ENCODE results near the gene HTR6. TPM values are rescaled to one million over a fixed set of nuclear protein-coding genes. Genes with fewer than 3 reads are reported as not detected.

Gene HTR6
- total RNA-seq, 2 experiments from 2014 or later, result not detected

- CTCF ChIA-PET, result interaction anchor here (1.1 to 1.3 kb wide), 2 partner anchors 17 to 253 kb away, joined by 3 read pairs; no protein-coding TSS in a partner anchor
- Mint-ChIP-seq H3K27me3 (peaks cover 20% of the 10 kb centered on the region), H3K27ac (peak within 1 kb of the TSS; percentile 72), H3K4me3 (peak within 1 kb of the TSS; percentile 90), H3K4me1 (peaks cover 35% of the 10 kb centered on the region), H3K36me3 (ENCODE audit: low read depth) (peaks cover 2% of the 10 kb centered on the region), H3K9me3 (no peaks in the 10 kb centered on the region)
- DNase-seq, result peak; percentile 77
- POLR2A ChIA-PET, result interaction anchor here (1.1 to 5.6 kb wide), 4 partner anchors 12 to 61 kb away, joined by 3 to 31 read pairs (median 3); a partner anchor contains a TSS
These were observed 20.9 kb upstream of the HTR6 start, which contains the start of gene NBL1 for GRCh38 chr1:19643602-19644394. TSS of gene NBL1 (plus strand) at chr1:19644311. CDS start at chr1:19655031, 10,720 bp downstream.

GRCh38 chr1:19644395-19644680, 20.3 kb upstream of the HTR6 start:
- peaks cover 2% of the 10 kb centered on the region for H3K36me3 Mint-ChIP-seq (ENCODE audit: low read depth)
- no peak overlapping the region for H3K27ac Mint-ChIP-seq
- H3K9me3 Mint-ChIP-seq, result no peaks in the 10 kb centered on the region
- ChIA-PET CTCF (interaction anchor here (1.1 to 1.3 kb wide), 2 partner anchors 16 to 253 kb away, joined by 3 read pairs; no protein-coding TSS in a partner anchor), POLR2A (interaction anchor here (1.3 to 5.6 kb wide), 2 partner anchors 39 to 46 kb away, joined by 3 to 31 read pairs; a partner anchor contains a TSS)
- peaks cover 20% of the 10 kb centered on the region for H3K27me3 Mint-ChIP-seq
- DNase-seq, result no peak
- H3K4me1 Mint-ChIP-seq, result peaks cover 35% of the 10 kb centered on the region
- peak overlapping the region; percentile 90 for H3K4me3 Mint-ChIP-seq

- CTCF ChIA-PET, result interaction anchor here (1.3 to 1.5 kb wide), 2 partner anchors 16 kb away, joined by 3 to 4 read pairs; no protein-coding TSS in a partner anchor
- peaks cover 36% of the 10 kb centered on the region for H3K4me1 Mint-ChIP-seq
- peak overlapping the region; percentile 72 for H3K27ac Mint-ChIP-seq
- POLR2A ChIA-PET, result interaction anchor here (0.7 to 5.6 kb wide), 3 partner anchors 19 to 47 kb away, joined by 3 to 31 read pairs (median 3); a partner anchor contains a TSS
- peaks cover 20% of the 10 kb centered on the region for H3K27me3 Mint-ChIP-seq
- no peaks in the 10 kb centered on the region for H3K9me3 Mint-ChIP-seq
- peak overlapping the region; percentile 90 for H3K4me3 Mint-ChIP-seq
- H3K36me3 Mint-ChIP-seq (ENCODE audit: low read depth), result peaks cover 2% of the 10 kb centered on the region
- peak; percentile 65 for DNase-seq
These were observed 19.8 kb upstream of the HTR6 start for GRCh38 chr1:19644681-19645410.

GRCh38 chr1:19645411-19646251, 19.0 kb upstream of the HTR6 start:
- Mint-ChIP-seq H3K27ac (no peak overlapping the region), H3K4me1 (peaks cover 37% of the 10 kb centered on the region), H3K27me3 (peaks cover 20% of the 10 kb centered on the region), H3K36me3 (ENCODE audit: low read depth) (peaks cover 2% of the 10 kb centered on the region), H3K4me3 (peak overlapping the region; percentile 90), H3K9me3 (no peaks in the 10 kb centered on the region)
- ChIA-PET POLR2A (interaction anchor here (0.7 to 5.6 kb wide), 4 partner anchors 10 to 61 kb away, joined by 3 to 31 read pairs (median 4); a partner anchor contains a TSS), CTCF (interaction anchor here (1.2 to 1.5 kb wide), 3 partner anchors 11 to 145 kb away, joined by 3 to 4 read pairs (median 3); no protein-coding TSS in a partner anchor)
- no peak for DNase-seq

- Mint-ChIP-seq H3K4me3 (peak overlapping the region; percentile 90), H3K9me3 (no peaks in the 10 kb centered on the region), H3K4me1 (peaks cover 39% of the 10 kb centered on the region), H3K27me3 (peaks cover 17% of the 10 kb centered on the region), H3K27ac (peak overlapping the region; percentile 47), H3K36me3 (ENCODE audit: low read depth) (peaks cover 2% of the 10 kb centered on the region)
- ChIA-PET CTCF (interaction anchor here (1.0 to 1.5 kb wide), 5 partner anchors 10 to 160 kb away, joined by 3 to 4 read pairs (median 3); no protein-coding TSS in a partner anchor), POLR2A (interaction anchor here (1.1 to 5.6 kb wide), 5 partner anchors 11 to 256 kb away, joined by 3 to 31 read pairs (median 4); a partner anchor contains a TSS)
- peak; percentile 52 for DNase-seq
These were observed 18.0 kb upstream of the HTR6 start for GRCh38 chr1:19646377-19647319.

GRCh38 chr1:19647643-19648042, 17.0 kb upstream of the HTR6 start:
- peak overlapping the region; percentile 47 for H3K27ac Mint-ChIP-seq
- H3K4me1 Mint-ChIP-seq, result peaks cover 42% of the 10 kb centered on the region
- DNase-seq, result peak; percentile 45
- POLR2A ChIA-PET, result interaction anchor here (1.1 to 5.6 kb wide), 4 partner anchors 38 to 257 kb away, joined by 3 to 31 read pairs (median 4); a partner anchor contains a TSS
- peak overlapping the region; percentile 5 for H3K4me3 Mint-ChIP-seq
- CTCF ChIA-PET, result interaction anchor here (1.0 to 1.5 kb wide), 2 partner anchors 160 to 161 kb away, joined by 3 read pairs; no protein-coding TSS in a partner anchor
- H3K9me3 Mint-ChIP-seq, result no peaks in the 10 kb centered on the region
- H3K36me3 Mint-ChIP-seq (ENCODE audit: low read depth), result peaks cover 2% of the 10 kb centered on the region
- peaks cover 11% of the 10 kb centered on the region for H3K27me3 Mint-ChIP-seq

- H3K4me1 Mint-ChIP-seq, result peaks cover 39% of the 10 kb centered on the region
- H3K27ac Mint-ChIP-seq, result no peak overlapping the region
- ChIA-PET POLR2A (no interaction called here), CTCF (interaction anchor here (1.1 to 1.5 kb wide), 2 partner anchors 160 to 161 kb away, joined by 3 read pairs; no protein-coding TSS in a partner anchor)
- peaks cover 2% of the 10 kb centered on the region for H3K36me3 Mint-ChIP-seq (ENCODE audit: low read depth)
- no peaks in the 10 kb centered on the region for H3K9me3 Mint-ChIP-seq
- H3K4me3 Mint-ChIP-seq, result no peak overlapping the region
- DNase-seq, result no peak
- H3K27me3 Mint-ChIP-seq, result peaks cover 5% of the 10 kb centered on the region
These were observed 16.4 kb upstream of the HTR6 start for GRCh38 chr1:19648239-19648638.

GRCh38 chr1:19648689-19649088, 16.0 kb upstream of the HTR6 start:
- ChIA-PET POLR2A (no interaction called here), CTCF (interaction anchor here (1.1 kb wide), 1 partner anchor 161 kb away, joined by 3 read pairs; no protein-coding TSS in a partner anchor)
- no peak overlapping the region for H3K27ac Mint-ChIP-seq
- H3K27me3 Mint-ChIP-seq, result peaks cover 2% of the 10 kb centered on the region
- H3K4me3 Mint-ChIP-seq, result no peak overlapping the region
- H3K4me1 Mint-ChIP-seq, result peaks cover 37% of the 10 kb centered on the region
- H3K36me3 Mint-ChIP-seq (ENCODE audit: low read depth), result peaks cover 2% of the 10 kb centered on the region
- H3K9me3 Mint-ChIP-seq, result no peaks in the 10 kb centered on the region
- no peak for DNase-seq

DNA sequence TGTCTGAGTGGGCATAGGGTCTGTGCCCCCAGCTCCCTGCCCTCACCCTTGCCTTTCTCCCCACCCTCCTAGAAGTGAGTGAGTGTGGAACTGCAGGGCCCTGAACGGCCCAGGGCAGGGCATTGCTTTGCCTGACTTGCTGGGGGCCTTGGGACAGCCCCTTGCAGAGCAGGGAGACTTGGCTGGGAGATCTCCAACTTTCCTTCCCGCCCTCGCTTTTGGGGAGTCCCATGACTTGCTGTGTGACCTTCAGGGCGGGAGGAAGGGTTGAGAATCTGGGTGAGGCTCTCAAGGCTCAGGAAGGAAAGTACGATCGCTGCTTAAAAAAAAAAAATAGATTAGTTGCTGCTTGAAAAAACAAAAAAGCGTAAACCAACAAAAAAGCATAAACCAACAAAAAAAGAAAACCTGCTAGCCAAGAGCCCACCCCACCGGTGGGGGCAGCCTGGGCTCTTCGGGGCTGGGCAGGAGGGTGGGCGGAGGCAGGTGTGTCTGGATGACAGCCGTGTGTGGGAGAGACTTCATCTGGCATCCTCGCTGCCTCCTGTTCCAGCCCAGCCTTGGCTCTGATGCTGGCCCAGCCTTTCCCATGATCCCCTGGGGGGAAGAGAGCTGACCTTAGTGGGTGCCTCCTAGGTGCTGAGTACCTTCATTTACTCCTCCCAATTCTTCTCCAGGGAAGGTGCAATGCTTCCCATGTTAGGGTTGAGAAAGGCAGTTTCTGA, 14.1 kb upstream of the HTR6 start:
- no peak for DNase-seq
- POLR2A ChIA-PET, result interaction anchor here (1.1 to 1.2 kb wide), 3 partner anchors 54 to 164 kb away, joined by 3 to 5 read pairs (median 3); a partner anchor contains a TSS
- H3K27me3 Mint-ChIP-seq, result no peaks in the 10 kb centered on the region
- no peak overlapping the region for H3K27ac Mint-ChIP-seq
- H3K9me3 Mint-ChIP-seq, result no peaks in the 10 kb centered on the region
- CTCF ChIA-PET, result interaction anchor here (0.7 to 2.2 kb wide), 23 partner anchors 9 to 484 kb away, joined by 3 to 19 read pairs (median 4); partner anchors contain the start of gene SLC66A1
- no peaks in the 10 kb centered on the region for H3K36me3 Mint-ChIP-seq (ENCODE audit: low read depth)
- H3K4me3 Mint-ChIP-seq, result no peak overlapping the region
- H3K4me1 Mint-ChIP-seq, result peaks cover 36% of the 10 kb centered on the region

GRCh38 chr1:19651141-19651737, 13.4 kb upstream of the HTR6 start:
- ChIA-PET POLR2A (interaction anchor here (1.1 to 1.2 kb wide), 3 partner anchors 55 to 165 kb away, joined by 3 to 5 read pairs (median 3); a partner anchor contains a TSS), CTCF (interaction anchor here (0.7 to 2.2 kb wide), 26 partner anchors 10 to 485 kb away, joined by 3 to 19 read pairs (median 4); partner anchors contain the start of gene SLC66A1)
- Mint-ChIP-seq H3K27ac (no peak overlapping the region), H3K9me3 (no peaks in the 10 kb centered on the region), H3K36me3 (ENCODE audit: low read depth) (no peaks in the 10 kb centered on the region), H3K4me1 (peaks cover 32% of the 10 kb centered on the region), H3K4me3 (no peak overlapping the region), H3K27me3 (no peaks in the 10 kb centered on the region)
- peak; percentile 60 for DNase-seq
